Naive B cell (primary cell): ENCODE results near the gene RAB40C. TPM values are rescaled to one million over a fixed set of nuclear protein-coding genes. Genes with fewer than 3 reads are reported as not detected.

ENCODE experiments used
- ATAC-seq, 2 donors: fragments of 150-1000 bp; cut with Tn5 transposase; 2 replicates each; pipeline ENCODE4 v1.10.0; 2021; ENCODE audit warnings: low read depth in 2 of 2, mild to moderate bottlenecking in 2 of 2, moderate library complexity in 2 of 2
- DNase-seq: peaks from one replicate; pipeline ENCODE4 v3.0.0; 2022
- H3K27ac Mint-ChIP-seq, 6 donors: one replicate each; pipeline ENCODE4 v1.8.0; 2020 to 2022; ENCODE audit warnings: mild to moderate bottlenecking in 6 of 6, mixed read lengths in 6 of 6, moderate library complexity in 5 of 6, inconsistent platforms in 2 of 6
- H3K27me3 Mint-ChIP-seq, 3 donors: one replicate each; pipeline ENCODE4 v1.8.0; 2021 to 2022; ENCODE audit warnings: mixed read lengths in 3 of 3, mild to moderate bottlenecking in 1 of 3
- H3K36me3 Mint-ChIP-seq, 2 donors: one replicate each; pipeline ENCODE4 v1.8.0; 2020 to 2022; ENCODE audit warnings: mixed read lengths in 2 of 2, inconsistent platforms in 1 of 2, mild to moderate bottlenecking in 1 of 2
- H3K4me1 Mint-ChIP-seq, 3 donors: one replicate each; pipeline ENCODE4 v1.8.0; 2020 to 2022; ENCODE audit warnings: mixed read lengths in 3 of 3, inconsistent platforms in 1 of 3, mild to moderate bottlenecking in 1 of 3, moderate library complexity in 1 of 3
- H3K4me3 Mint-ChIP-seq, 8 donors: one replicate each; pipeline ENCODE4 v1.8.0; 2020 to 2022; ENCODE audit warnings: mild to moderate bottlenecking in 8 of 8, mixed read lengths in 8 of 8, moderate library complexity in 8 of 8, inconsistent platforms in 2 of 8
- H3K9me3 Mint-ChIP-seq, 7 donors: one replicate each; pipeline ENCODE4 v1.8.0; 2020 to 2022; ENCODE audit warnings: mixed read lengths in 7 of 7, mild to moderate bottlenecking in 5 of 7, inconsistent platforms in 2 of 7, moderate library complexity in 1 of 7
- polyA plus RNA-seq, 6 donors: library from polyadenylated mRNA; unstranded; fragments of 300-500 nt; fragmentation: Illumina TruSeq; gene quantifications; one replicate each; pipeline ENCODE4 v1.2.3, GENCODE V29; 2021; ENCODE audit warnings: low read depth in 6 of 6

The RAB40C gene
- polyA plus RNA-seq, 6 donors from 2014 or later: 6.8 to 14.5 (median 9.4) TPM

DNA sequence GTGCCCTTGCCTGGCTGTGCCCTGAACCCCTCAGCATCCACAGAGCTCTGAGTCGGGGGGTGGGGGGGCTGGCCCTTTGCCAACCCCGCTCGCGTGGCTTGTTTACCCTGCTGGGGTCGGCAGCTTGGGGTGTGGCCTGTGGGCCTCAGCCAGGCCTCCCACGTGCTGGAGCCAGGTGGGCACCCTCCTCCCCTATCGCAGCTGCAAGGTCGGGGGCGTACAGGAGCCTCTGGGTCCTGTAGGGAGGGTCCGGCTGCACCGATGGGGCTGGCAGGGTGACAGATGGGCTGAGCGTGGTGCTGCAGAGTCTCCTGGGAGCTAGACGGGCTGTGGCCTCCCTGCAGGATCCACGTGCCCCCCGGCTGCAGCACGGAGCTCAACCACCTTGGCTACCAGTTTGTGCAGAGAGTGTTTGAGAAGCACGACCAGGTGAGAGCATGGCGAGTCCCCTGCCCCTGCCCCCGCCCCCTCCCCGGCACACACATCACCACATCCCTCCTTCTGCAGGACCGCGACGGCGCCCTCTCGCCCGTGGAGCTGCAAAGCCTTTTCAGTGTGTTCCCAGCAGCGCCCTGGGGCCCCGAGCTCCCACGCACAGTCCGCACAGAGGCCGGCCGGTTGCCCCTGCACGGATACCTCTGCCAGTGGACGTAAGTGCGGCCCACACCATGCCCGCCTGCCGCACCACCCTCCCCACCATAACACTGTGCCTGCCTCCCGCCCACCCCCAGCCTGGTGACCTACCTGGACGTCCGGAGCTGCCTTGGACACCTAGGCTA lies 81.7 kb downstream of the RAB40C start:
- DNase-seq (no peak), ATAC-seq (no peak)
- Mint-ChIP-seq H3K27ac (no peak overlapping the region), H3K9me3 (no peaks in the 10 kb centered on the region), H3K27me3 (peaks cover 0 to 9% (median 8%) of the 10 kb centered on the region in 3 donors), H3K36me3 (no peaks in the 10 kb centered on the region), H3K4me3 (peak overlapping the region in 2 of 8 donors; percentile 12 to 67), H3K4me1 (peaks cover 13 to 14% (median 14%) of the 10 kb centered on the region in 3 donors)

DNA sequence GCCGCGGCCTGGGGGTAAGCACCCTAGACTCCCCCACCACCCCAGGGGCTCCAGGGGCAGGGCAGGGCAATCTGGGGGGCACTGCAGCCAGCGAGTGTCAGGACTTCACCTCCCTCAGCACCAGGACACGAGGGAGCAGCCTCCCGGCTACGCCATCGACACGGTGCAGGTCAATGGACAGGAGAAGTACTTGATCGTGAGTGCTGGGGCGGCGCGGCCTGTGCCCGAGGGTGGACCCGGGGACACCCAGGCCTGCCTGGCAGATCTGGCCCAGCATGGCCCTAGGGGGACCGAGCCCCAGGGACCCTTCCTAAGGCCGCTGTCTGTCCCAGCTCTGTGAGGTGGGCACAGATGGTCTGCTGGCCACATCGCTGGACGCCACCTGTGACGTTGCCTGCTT lies 82.5 kb downstream of the RAB40C start:
- H3K36me3 Mint-ChIP-seq: no peaks in the 10 kb centered on the region
- ATAC-seq (no peak), DNase-seq (no peak)
- H3K4me1 Mint-ChIP-seq: peaks cover 13 to 14% (median 13%) of the 10 kb centered on the region in 3 donors
- H3K9me3 Mint-ChIP-seq: no peaks in the 10 kb centered on the region
- no peak overlapping the region for H3K4me3 Mint-ChIP-seq
- peaks cover 0 to 17% (median 8%) of the 10 kb centered on the region in 3 donors for H3K27me3 Mint-ChIP-seq
- no peak overlapping the region for H3K27ac Mint-ChIP-seq

DNA sequence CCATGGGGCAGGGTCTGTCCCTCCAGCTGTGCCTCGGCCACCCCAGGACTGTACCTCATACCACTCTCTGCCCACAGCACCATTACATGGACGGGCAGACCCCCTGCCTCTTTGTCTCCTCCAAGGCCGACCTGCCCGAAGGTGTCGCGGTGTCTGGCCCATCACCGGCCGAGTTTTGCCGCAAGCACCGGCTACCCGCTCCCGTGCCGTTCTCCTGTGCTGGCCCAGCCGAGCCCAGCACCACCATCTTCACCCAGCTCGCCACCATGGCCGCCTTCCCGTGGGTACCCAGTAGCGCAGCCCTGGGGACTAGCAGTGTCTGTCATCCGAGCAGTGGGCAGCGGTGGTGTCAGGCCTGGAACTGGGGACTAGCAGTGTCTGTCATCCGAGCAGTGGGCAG lies 83.0 kb downstream of the RAB40C start:
- DNase-seq (no peak), ATAC-seq (no peak)
- Mint-ChIP-seq H3K4me3 (peak overlapping the region in 1 of 8 donors; percentile 5), H3K27me3 (peaks cover 0 to 18% (median 8%) of the 10 kb centered on the region in 3 donors), H3K27ac (no peak overlapping the region), H3K9me3 (no peaks in the 10 kb centered on the region), H3K4me1 (peaks cover 9 to 14% (median 9%) of the 10 kb centered on the region in 3 donors), H3K36me3 (no peaks in the 10 kb centered on the region)

DNA sequence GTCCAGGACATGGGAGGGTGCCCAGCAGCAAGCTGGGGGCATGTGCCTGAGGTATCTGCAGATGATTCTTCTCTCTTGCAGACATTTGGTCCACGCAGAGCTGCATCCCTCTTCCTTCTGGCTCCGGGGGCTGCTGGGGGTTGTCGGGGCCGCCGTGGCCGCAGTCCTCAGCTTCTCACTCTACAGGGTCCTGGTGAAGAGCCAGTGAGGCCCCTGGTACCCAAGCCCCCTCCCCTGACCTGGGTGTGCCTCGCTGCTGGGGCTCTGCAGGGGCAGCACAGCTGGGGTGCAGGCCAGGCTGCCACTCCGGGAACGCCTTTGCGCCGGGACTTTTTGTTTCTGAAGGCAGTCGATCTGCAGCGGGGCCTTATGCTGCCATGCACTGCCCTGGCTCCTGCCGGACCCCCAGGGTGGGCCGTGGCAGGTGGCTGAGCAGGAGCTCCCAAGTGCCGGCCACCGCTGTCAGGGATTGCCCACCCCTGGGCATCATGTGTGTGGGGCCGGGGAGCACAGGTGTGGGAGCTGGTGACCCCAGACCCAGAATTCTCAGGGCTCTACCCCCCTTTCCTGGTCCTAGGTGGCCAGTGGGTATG lies 83.6 kb downstream of the RAB40C start:
- DNase-seq (no peak), ATAC-seq (no peak)
- Mint-ChIP-seq H3K9me3 (no peaks in the 10 kb centered on the region), H3K4me3 (peak overlapping the region in 1 of 8 donors; percentile 39), H3K27me3 (peaks cover 0 to 18% (median 8%) of the 10 kb centered on the region in 3 donors), H3K36me3 (no peaks in the 10 kb centered on the region), H3K4me1 (peaks cover 9 to 14% (median 9%) of the 10 kb centered on the region in 3 donors), H3K27ac (no peak overlapping the region)

DNA sequence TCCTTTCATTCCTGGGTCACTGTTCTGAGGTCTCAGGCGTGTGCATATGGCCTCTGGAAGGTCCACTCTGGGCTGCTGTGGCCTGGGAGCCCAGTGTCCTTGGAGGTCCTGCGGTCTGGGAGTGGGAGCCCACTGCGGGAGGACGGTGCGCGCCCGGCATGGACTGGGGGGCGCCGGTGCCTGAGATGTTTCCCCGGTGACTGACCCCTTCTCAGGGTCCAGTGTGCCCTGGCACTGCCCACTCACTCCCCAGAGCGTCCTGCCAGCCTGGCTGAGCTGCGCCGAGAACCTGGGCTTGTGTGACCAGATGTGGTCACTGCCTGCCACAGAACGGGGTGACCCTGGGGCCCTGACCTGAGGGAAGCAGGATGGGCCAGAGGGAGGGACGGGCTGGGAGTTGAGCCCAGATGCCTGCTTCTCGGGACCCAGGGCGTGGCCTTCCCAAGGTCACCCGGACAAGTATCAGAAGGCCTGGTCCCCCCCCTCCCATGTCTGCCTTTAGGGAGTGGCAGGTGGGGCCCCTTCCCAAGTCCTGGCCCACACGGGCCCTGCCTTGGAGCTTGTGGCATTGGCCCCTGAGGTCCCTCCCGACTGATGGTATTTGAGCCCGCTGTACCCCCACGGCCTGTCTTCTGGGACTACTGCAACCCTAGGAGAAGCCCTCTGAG lies 84.5 kb downstream of the RAB40C start:
- ATAC-seq (no peak), DNase-seq (no peak)
- H3K9me3 Mint-ChIP-seq: no peaks in the 10 kb centered on the region
- H3K4me3 Mint-ChIP-seq: no peak overlapping the region
- peaks cover 7 to 10% (median 8%) of the 10 kb centered on the region in 3 donors for H3K4me1 Mint-ChIP-seq
- H3K27ac Mint-ChIP-seq: no peak overlapping the region
- H3K36me3 Mint-ChIP-seq: no peaks in the 10 kb centered on the region
- peaks cover 0 to 18% (median 8%) of the 10 kb centered on the region in 3 donors for H3K27me3 Mint-ChIP-seq

DNA sequence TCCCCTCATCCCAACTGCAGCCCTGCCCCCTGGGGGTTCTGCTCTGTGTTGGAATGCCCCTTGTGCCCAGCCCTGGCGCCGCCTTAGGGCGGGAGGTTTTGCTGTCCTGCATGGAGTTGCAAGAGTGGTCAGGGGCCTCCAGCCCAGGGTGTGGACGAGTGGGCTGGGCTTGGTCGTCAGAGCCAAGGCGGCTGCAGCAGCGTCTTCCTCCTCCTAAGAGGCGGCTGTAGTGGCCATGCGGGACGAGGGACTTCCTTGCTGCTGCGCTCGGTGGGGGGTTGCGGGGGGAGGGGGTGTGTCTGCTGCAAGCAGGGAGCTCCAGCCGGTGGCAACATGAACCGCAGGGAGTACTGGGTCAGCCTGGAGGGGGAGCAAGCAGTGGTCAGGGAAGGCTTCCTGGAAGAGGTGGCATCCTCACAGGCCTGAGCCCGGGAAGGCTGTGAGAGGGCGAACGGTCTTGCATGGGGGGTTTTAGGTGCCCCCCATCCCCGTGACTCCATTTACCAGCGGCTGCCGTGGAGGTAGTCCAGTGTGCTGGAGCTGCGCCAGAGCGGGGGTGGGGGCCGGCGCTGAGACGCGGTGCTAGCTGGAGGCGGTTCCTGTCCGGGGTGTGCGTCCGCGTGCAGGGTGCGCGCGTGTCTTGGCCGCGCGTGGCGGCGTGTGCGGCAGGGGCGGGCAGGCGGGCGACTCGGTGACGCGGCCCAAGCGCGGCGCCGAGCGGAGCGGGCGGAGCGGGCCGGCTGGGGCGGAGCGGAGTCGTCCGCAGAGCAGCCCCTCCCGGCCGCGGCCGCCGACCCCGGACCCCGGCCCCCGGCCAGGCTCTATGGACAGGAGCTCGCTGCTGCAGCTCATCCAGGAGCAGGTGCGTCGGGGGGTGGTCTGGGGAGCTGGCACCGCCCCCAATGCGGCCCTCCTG lies 85.4 kb downstream of the RAB40C start, which contains the start of gene RHBDL1:
Gene RHBDL1 (plus strand): TSS at position 704 of the 916 bp plus-strand sequence. CDS start 120 bp downstream, at position 824.
- Mint-ChIP-seq H3K4me1 (peaks cover 8 to 11% (median 9%) of the 10 kb centered on the region in 3 donors), H3K4me3 (peak within 1 kb of the TSS in 4 of 8 donors; percentile 15 to 63 (median 58)), H3K9me3 (no peaks in the 10 kb centered on the region), H3K27me3 (peaks cover 0 to 18% (median 8%) of the 10 kb centered on the region in 3 donors), H3K27ac (peak within 1 kb of the TSS in 1 of 6 donors; percentile 66), H3K36me3 (no peaks in the 10 kb centered on the region)
- no peak for ATAC-seq
- DNase-seq: no peak

DNA sequence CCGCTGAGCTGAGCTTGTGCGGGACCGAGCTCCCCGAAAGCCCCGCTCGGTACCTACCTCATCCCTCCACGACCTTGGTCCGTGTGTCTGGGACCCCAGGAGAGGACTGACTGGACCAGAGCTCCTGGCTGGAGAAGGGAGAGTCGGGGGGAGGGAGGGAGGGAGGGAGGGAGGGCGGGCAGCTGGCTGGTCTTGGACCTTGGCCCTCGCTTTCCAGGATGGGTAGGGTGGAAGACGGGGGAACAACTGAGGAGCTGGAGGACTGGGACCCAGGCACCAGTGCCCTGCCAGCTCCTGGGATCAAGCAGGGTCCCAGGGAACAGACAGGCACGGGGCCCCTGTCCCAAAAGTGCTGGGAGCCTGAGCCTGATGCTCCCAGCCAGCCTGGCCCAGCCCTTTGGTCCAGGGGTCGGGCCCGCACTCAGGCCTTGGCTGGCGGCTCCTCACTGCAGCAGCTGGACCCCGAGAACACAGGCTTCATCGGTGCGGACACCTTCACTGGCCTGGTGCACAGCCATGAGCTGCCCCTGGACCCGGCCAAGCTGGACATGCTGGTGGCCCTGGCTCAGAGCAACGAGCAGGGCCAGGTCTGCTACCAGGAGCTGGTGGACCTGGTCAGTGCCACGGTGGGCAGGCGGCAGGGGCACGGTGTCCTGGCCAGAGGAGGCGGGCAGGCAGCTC lies 86.2 kb downstream of the RAB40C start:
- Mint-ChIP-seq H3K27me3 (peaks cover 0 to 18% (median 8%) of the 10 kb centered on the region in 3 donors), H3K4me1 (peaks cover 9 to 14% (median 9%) of the 10 kb centered on the region in 3 donors), H3K9me3 (no peaks in the 10 kb centered on the region), H3K36me3 (no peaks in the 10 kb centered on the region), H3K27ac (no peak overlapping the region), H3K4me3 (no peak overlapping the region)
- DNase-seq: no peak
- no peak for ATAC-seq

DNA sequence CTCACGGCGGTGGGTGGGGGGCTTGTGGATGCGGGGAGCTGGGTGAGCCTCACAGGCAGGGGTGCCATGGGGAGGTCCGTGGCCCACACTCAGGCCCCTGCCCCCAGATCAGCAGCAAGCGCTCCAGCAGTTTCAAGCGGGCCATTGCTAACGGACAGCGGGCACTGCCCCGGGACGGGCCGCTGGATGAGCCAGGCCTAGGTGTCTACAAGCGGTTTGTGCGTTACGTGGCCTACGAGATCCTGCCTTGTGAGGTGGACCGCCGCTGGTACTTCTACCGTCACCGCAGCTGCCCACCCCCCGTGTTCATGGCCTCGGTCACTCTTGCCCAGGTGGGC lies 86.7 kb downstream of the RAB40C start:
- Mint-ChIP-seq H3K27ac (no peak overlapping the region), H3K36me3 (no peaks in the 10 kb centered on the region), H3K9me3 (no peaks in the 10 kb centered on the region), H3K4me1 (peaks cover 9 to 19% (median 14%) of the 10 kb centered on the region in 3 donors), H3K4me3 (no peak overlapping the region), H3K27me3 (peaks cover 0 to 18% (median 8%) of the 10 kb centered on the region in 3 donors)
- DNase-seq: no peak
- no peak for ATAC-seq

DNA sequence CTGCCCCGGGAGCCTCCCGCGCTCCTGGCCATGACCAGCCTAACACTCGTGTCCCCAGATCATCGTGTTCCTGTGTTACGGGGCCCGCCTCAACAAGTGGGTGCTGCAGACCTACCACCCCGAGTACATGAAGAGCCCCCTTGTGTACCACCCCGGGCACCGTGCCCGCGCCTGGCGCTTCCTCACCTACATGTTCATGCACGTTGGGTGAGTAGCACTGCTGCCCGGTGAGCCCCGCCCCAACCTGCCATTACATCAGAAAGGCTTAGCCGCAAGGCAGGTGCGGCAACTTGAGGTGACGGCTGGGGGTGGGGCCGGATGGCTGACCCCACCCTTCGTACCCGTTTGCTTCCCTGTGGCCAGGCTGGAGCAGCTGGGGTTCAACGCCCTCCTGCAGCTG lies 87.0 kb downstream of the RAB40C start:
- no peak overlapping the region for H3K27ac Mint-ChIP-seq
- H3K36me3 Mint-ChIP-seq: no peaks in the 10 kb centered on the region
- ATAC-seq (no peak), DNase-seq (no peak)
- peaks cover 9 to 23% (median 18%) of the 10 kb centered on the region in 3 donors for H3K4me1 Mint-ChIP-seq
- no peak overlapping the region for H3K4me3 Mint-ChIP-seq
- H3K27me3 Mint-ChIP-seq: peaks cover 0 to 18% (median 8%) of the 10 kb centered on the region in 3 donors
- H3K9me3 Mint-ChIP-seq: no peaks in the 10 kb centered on the region

DNA sequence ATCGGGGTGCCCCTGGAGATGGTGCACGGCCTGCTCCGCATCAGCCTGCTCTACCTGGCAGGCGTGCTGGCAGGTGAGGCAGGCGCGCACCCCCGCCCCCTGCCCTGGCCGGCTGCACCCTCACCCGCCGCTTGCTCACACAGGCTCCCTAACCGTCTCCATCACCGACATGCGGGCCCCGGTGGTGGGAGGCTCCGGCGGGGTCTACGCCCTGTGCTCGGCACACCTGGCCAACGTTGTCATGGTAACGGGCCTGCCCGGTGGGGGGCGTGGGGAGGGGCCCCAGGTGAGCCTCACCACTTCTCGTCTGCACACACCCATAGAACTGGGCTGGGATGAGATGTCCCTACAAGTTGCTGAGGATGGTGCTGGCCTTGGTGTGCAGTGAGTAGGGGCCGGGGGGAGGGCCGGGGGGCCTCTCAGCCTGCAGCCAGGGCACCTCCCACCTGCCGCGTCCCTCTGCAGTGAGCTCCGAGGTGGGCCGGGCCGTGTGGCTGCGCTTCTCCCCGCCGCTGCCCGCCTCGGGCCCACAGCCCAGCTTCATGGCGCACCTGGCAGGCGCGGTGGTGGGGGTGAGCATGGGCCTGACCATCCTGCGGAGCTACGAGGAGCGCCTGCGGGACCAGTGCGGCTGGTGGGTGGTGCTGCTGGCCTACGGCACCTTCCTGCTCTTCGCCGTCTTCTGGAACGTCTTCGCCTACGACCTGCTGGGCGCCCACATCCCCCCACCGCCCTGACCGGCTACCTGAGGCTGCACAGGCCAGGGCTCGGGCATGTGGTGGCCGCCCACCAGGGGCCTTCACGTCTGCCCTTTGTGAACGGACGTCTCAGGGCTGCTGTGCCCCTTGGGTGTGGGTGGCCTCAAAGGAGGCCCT lies 87.7 kb downstream of the RAB40C start:
- H3K9me3 Mint-ChIP-seq: no peaks in the 10 kb centered on the region

DNA sequence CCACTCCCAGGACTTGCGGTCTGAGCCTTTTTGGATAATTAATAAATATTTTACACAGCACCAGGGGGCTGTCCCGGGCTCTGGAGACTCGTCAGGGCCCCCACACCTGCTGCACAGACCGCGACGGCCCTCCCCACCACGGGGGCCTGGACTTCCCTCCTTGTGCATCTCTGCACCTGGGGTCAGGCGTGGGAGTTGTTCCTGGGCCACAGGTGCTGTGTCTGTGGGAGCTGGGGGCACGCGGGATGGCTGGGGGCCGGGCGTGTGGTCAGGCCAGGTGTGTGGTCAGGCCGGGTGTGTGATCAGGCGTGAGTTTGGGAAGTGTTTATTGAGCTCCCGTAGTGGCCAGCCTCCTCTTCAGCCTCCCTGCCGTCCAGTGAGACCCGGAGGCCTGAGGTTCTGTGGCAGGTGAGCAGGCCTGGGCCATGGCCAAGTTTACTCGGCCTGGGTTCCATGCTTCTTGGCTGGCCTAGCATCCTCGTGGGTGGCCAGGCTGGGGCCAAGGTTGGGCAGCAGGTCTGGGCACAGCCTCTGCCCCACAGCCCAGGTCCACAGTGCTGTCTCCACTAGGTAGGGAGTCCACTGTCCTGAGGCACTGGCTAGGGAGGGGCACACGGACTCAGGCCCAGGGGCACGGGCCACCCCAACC lies 88.5 kb downstream of the RAB40C start:
- peaks cover 9 to 34% (median 29%) of the 10 kb centered on the region in 3 donors for H3K4me1 Mint-ChIP-seq
- no peak for DNase-seq
- peak overlapping the region in 1 of 6 donors; percentile 32 for H3K27ac Mint-ChIP-seq
- no peak for ATAC-seq
- H3K9me3 Mint-ChIP-seq: no peaks in the 10 kb centered on the region
- H3K27me3 Mint-ChIP-seq: peaks cover 0 to 18% (median 8%) of the 10 kb centered on the region in 3 donors
- H3K4me3 Mint-ChIP-seq: peak overlapping the region in 5 of 8 donors; percentile 25 to 85 (median 83)
- H3K36me3 Mint-ChIP-seq: no peaks in the 10 kb centered on the region

More for the DNA sequence above, 87.7 kb downstream of the RAB40C start:
- ATAC-seq: no peak
- no peaks in the 10 kb centered on the region for H3K36me3 Mint-ChIP-seq
- H3K27ac Mint-ChIP-seq: no peak overlapping the region
- H3K4me3 Mint-ChIP-seq: peak overlapping the region in 1 of 8 donors; percentile 30
- peaks cover 9 to 29% (median 21%) of the 10 kb centered on the region in 3 donors for H3K4me1 Mint-ChIP-seq
- peaks cover 0 to 18% (median 8%) of the 10 kb centered on the region in 3 donors for H3K27me3 Mint-ChIP-seq
- no peak for DNase-seq
